NB4 (cell line): ENCODE results near the gene ISG20.

Experiments
- DNase-seq: peaks from one replicate; pipeline ENCODE4 v3.0.0; 2010; ENCODE audit warnings: low read depth
- H3K4me3 ChIP-seq: one replicate; pipeline ENCODE4 v1.5.1; 2011; ENCODE audit warnings: mild to moderate bottlenecking, low read depth, low read length, moderate library complexity
- CTCF ChIP-seq: IDR thresholded peaks from one replicate; pipeline ENCODE4 v1.5.1; 2012; ENCODE audit warnings: low read depth, low read length
- MAX ChIP-seq: IDR thresholded peaks from 2 replicates; pipeline ENCODE4 v1.6.1; 2011; ENCODE audit warnings: low read depth, low read length
- MYC ChIP-seq: IDR thresholded peaks from 2 replicates; pipeline ENCODE4 v1.6.1; 2011; ENCODE audit warnings: low read depth, low read length
- POLR2A ChIP-seq: IDR thresholded peaks from 2 replicates; pipeline ENCODE4 v1.6.1; 2011; ENCODE audit warnings: mild to moderate bottlenecking; ENCODE audit not compliant: insufficient read length; ENCODE audit errors: extremely low read depth

Gene ISG20

DNA sequence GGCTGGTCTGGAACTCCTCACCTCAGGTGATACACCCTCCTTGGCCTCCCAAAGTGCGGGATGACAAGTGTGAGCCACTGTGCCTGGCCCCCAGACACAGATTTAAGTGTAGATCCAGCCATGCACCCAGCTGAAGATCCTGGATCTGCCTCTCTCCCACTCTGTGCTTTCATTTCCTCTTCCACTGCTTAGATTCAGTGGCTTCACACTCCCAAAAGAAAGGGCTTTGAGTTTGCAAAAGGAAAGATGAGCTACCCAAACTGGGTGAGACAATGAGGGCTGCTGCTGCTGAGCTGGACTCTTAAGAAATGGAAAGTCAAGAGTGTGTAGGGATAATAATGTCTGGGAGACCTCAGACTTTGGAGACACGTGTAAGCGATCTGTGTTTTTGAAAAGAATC, 45.5 kb downstream of the ISG20 start:
- TF ChIP-seq CTCF (no peak), MYC (no peak), POLR2A (no peak)
- no peak for DNase-seq

GRCh38 chr15:88686166-88686565, 47.4 kb downstream of the ISG20 start:
- TF ChIP-seq CTCF (no peak), MYC (no peak), POLR2A (no peak), MAX (no peak)

More for the DNA sequence above, 45.5 kb downstream of the ISG20 start:
- H3K4me3 ChIP-seq: no peak overlapping the region

GRCh38 chr15:88688394-88688933, 49.6 kb downstream of the ISG20 start:
- H3K4me3 ChIP-seq: no peak overlapping the region
- TF ChIP-seq CTCF (no peak), POLR2A (no peak), MYC (no peak), MAX (no peak)
- DNase-seq: no peak

More at GRCh38 chr15:88686166-88686565, 47.4 kb downstream of the ISG20 start:
- no peak for DNase-seq
- H3K4me3 ChIP-seq: no peak overlapping the region

DNA sequence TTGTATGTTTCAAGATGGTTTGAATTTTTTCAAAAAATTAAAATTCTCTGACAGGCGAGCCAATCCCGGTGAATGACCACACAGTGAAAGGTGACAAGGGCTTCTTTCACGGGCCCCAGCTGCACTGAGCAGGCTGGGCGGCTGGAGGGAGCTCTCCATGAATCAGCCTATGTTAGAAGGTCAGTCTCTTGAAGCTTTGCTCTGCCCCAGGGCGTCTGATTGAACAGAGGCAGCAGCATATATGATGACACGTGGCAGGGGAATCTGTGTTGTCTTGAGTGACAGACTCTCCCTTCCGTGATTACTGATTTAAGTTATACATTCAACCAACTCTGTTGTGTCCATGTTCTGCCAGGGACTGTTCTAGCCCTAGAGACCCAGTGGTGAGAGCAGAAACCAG, 51.5 kb downstream of the ISG20 start:
- H3K4me3 ChIP-seq: no peak overlapping the region
- TF ChIP-seq MYC (no peak), CTCF (no peak), MAX (no peak)
- no peak for DNase-seq

GRCh38 chr15:88693191-88693590, 54.4 kb downstream of the ISG20 start:
- no peak for TF ChIP-seq MAX
- no peak for TF ChIP-seq MYC
- no peak for TF ChIP-seq POLR2A
- TF ChIP-seq CTCF: no peak

DNA sequence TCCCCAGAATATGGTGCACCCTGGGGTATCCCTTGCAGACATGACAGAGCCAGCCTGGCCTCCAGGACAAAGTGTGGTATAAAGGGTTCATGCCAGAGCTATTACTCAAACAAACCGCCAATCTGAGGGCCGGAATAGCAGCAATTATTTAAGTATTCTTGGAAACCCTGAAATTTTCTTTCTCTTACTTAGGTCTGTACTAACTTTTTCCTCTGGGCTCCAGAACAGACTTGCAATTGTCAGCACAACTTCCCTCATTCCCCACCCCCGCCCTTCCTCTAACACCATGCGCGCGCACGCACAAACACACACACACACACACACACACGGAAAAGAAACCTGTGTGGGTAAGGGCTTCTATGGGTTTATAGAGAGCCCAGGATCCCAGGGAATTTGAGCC, 56.3 kb downstream of the ISG20 start:
- TF ChIP-seq MAX (no peak), POLR2A (no peak), CTCF (no peak), MYC (no peak)
- no peak for DNase-seq
- H3K4me3 ChIP-seq: no peak overlapping the region

More at GRCh38 chr15:88693191-88693590, 54.4 kb downstream of the ISG20 start:
- no peak for DNase-seq
- no peak overlapping the region for H3K4me3 ChIP-seq
